Measurements from ENCODE around the gene NDUFA7. TPM values are rescaled to one million over a fixed set of nuclear protein-coding genes. Genes with fewer than 3 reads are reported as not detected.
"Not testable (repeated sequence)": the region's sequence is repeated elsewhere in the genome, so short reads cannot be mapped to it uniquely, and the experiment has no call there.

NDUFA7 gene
- total RNA-seq, 1 experiment from 2014 or later: 73.0 TPM

DNA sequence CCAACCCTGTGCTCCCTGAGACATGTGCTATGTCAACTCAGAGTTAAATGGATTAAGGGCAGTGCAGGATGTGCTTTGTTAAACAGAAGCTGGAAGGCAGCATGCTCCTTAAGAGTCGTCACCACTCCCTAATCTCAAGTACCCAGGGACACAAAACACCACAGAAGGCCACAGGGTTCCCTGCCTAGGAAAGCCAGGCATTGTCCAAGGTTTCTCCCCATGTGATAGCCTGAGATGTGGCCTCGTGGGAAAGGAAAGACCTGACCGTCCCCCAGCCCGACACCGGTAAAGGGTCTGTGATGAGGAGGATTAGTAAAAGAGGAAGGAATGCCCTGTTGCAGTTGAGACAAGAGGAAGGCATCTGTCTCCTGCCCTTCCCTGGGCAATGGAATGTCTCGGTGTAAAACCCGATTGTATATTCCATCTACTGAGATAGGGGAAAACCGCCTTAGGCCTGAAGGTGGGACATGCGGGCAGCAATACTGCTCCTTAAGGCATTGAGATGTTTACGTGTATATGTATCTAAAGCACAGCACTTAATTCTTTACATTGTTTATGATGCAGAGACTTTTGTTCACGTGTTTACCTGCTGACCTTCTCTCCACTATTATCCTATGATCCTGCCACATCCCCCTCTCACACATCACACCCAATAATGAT is 6.1 kb downstream of the NDUFA7 start:
- Mint-ChIP-seq H3K4me1 (peaks cover 11 to 13% of the 10 kb centered on the region in 2 experiments), H3K36me3 (ENCODE audit: insufficient read depth in 1 of 3, low read depth in 3 of 3) (peaks cover 25 to 49% (median 42%) of the 10 kb centered on the region in 3 experiments)
- H3K27me3 ChIP-seq (ENCODE audit: insufficient read depth, low read length); H4K8ac ChIP-seq (replicated peaks; ENCODE audit: insufficient read length, low read depth, low read length); H3K79me2 ChIP-seq (ENCODE audit: insufficient read depth, low read length); H2BK5ac ChIP-seq (ENCODE audit: insufficient read length, low read length); H3K27ac ChIP-seq (ENCODE audit: insufficient read length, low read depth, low read length); H2AFZ ChIP-seq (ENCODE audit: low read length); H3K4ac ChIP-seq (ENCODE audit: low read depth, low read length); H2BK120ac ChIP-seq (ENCODE audit: low read depth, low read length, poor library complexity, severe bottlenecking); H3K27ac Mint-ChIP-seq; H2BK12ac ChIP-seq (ENCODE audit: insufficient read length, low read depth, low read length); H3T11ph ChIP-seq (ENCODE audit: low read length); H2AK5ac ChIP-seq (ENCODE audit: insufficient read length, low read length); H2BK20ac ChIP-seq (ENCODE audit: low read depth, low read length, poor library complexity, severe bottlenecking); H3K56ac ChIP-seq (ENCODE audit: insufficient read length, low read depth, low read length); H4K5ac ChIP-seq (ENCODE audit: insufficient read length, low read depth, low read length); H3K27me3 Mint-ChIP-seq (ENCODE audit: low read depth); H3K4me2 ChIP-seq (ENCODE audit: insufficient read depth, insufficient read length, low read length); H3K14ac ChIP-seq (ENCODE audit: insufficient read depth, low read length); DNase-seq; H4K20me1 ChIP-seq (ENCODE audit: control insufficient read depth, insufficient read depth, insufficient read length); H2BK15ac ChIP-seq (ENCODE audit: low read depth, low read length); H3K4me1 ChIP-seq (ENCODE audit: insufficient read depth, low read length); H3K23me2 ChIP-seq (ENCODE audit: insufficient read length, low read depth, low read length, poor library complexity, severe bottlenecking); H4K91ac ChIP-seq (ENCODE audit: insufficient read length, low read depth, low read length); H3K9me3 ChIP-seq (ENCODE audit: control insufficient read depth, low read depth, low read length); H3K18ac ChIP-seq (ENCODE audit: insufficient read length, low read depth, low read length); H3K9me3 Mint-ChIP-seq; H3K4me3 Mint-ChIP-seq; H3K9ac ChIP-seq (ENCODE audit: extremely low read depth, insufficient read length, low read length); H3K79me1 ChIP-seq (ENCODE audit: insufficient read depth, low read depth, low read length, poor library complexity, severe bottlenecking); H3K23ac ChIP-seq (ENCODE audit: insufficient read length, low read depth, low read length): not testable (repeated sequence)
- WGBS (ENCODE audit: extremely low coverage, insufficient read length, low lambda C conversion rate): no CpG with 5 or more reads among the region's 11 CpGs
